WERI-Rb-1 (cell line): ENCODE results near the gene IFT22.
"Not testable (repeated sequence)": the region's sequence is repeated elsewhere in the genome, so short reads cannot be mapped to it uniquely, and the experiment has no call there.

Experiments
- DNase-seq: peaks from one replicate; pipeline ENCODE4 v3.0.0-alpha.2; 2020
- H3K27ac ChIP-seq: fragments of 250-450 bp; sonication (Bioruptor Pico); 2 replicates; pipeline ENCODE4 v1.5.1; 2020; ENCODE audit warnings: mild to moderate bottlenecking, moderate library complexity
- H3K27me3 ChIP-seq: fragments of 250-450 bp; sonication (Bioruptor Pico); 2 replicates; pipeline ENCODE4 v1.5.1; 2021; ENCODE audit warnings: mild to moderate bottlenecking, low read depth, moderate library complexity; ENCODE audit not compliant: insufficient read depth, severe bottlenecking
- H3K36me3 ChIP-seq: fragments of 250-450 bp; sonication (Bioruptor Pico); 2 replicates; pipeline ENCODE4 v1.5.1; 2020; ENCODE audit warnings: mild to moderate bottlenecking, moderate library complexity
- H3K4me3 ChIP-seq: 2 replicates; pipeline ENCODE4 v1.5.1; 2011; ENCODE audit warnings: low read depth, mild to moderate bottlenecking, control low read depth, low read length
- H3K9me3 ChIP-seq: fragments of 250-450 bp; sonication (Bioruptor Pico); 2 replicates; pipeline ENCODE4 v1.5.1; 2021; ENCODE audit warnings: mild to moderate bottlenecking, moderate library complexity; ENCODE audit not compliant: severe bottlenecking
- TF ChIP-seq, protein P1 (sequence below): IDR thresholded peaks from 2 replicates; pipeline ENCODE4 v1.5.1; 2011; ENCODE audit warnings: low read depth, mild to moderate bottlenecking, control low read depth, inconsistent platforms, low read length

The IFT22 gene

GRCh38 chr7:101363734-101364374 is 42.2 kb upstream of the IFT22 start:
- Histone ChIP-seq H3K9me3 (no peaks in the 10 kb centered on the region), H3K36me3 (no peaks in the 10 kb centered on the region), H3K27me3 (peaks cover 8% of the 10 kb centered on the region), H3K4me3 (peak overlapping the region; percentile 63), H3K27ac (peak overlapping the region; percentile 86)
- peak; percentile 66 for DNase-seq
- TF ChIP-seq, protein P1, sequence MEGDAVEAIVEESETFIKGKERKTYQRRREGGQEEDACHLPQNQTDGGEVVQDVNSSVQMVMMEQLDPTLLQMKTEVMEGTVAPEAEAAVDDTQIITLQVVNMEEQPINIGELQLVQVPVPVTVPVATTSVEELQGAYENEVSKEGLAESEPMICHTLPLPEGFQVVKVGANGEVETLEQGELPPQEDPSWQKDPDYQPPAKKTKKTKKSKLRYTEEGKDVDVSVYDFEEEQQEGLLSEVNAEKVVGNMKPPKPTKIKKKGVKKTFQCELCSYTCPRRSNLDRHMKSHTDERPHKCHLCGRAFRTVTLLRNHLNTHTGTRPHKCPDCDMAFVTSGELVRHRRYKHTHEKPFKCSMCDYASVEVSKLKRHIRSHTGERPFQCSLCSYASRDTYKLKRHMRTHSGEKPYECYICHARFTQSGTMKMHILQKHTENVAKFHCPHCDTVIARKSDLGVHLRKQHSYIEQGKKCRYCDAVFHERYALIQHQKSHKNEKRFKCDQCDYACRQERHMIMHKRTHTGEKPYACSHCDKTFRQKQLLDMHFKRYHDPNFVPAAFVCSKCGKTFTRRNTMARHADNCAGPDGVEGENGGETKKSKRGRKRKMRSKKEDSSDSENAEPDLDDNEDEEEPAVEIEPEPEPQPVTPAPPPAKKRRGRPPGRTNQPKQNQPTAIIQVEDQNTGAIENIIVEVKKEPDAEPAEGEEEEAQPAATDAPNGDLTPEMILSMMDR: peak; percentile 87

GRCh38 chr7:101363196-101363733 is 41.7 kb upstream of the IFT22 start:
- H3K4me3 ChIP-seq: peak overlapping the region; percentile 63
- TF ChIP-seq, protein P1: no peak
- H3K27ac ChIP-seq: peak overlapping the region; percentile 86
- peaks cover 8% of the 10 kb centered on the region for H3K27me3 ChIP-seq
- no peak for DNase-seq
- no peaks in the 10 kb centered on the region for H3K36me3 ChIP-seq
- no peaks in the 10 kb centered on the region for H3K9me3 ChIP-seq

GRCh38 chr7:101362334-101363195 is 41.0 kb upstream of the IFT22 start, which contains the start of gene COL26A1:
Gene COL26A1, plus strand, starts transcription at chr7:101362875. Its CDS starts 158 bp downstream, at chr7:101363033.
- peak within 1 kb of the TSS; percentile 86 for H3K27ac ChIP-seq
- peaks cover 8% of the 10 kb centered on the region for H3K27me3 ChIP-seq
- peak; percentile 61 for DNase-seq
- peak within 1 kb of the TSS; percentile 63 for H3K4me3 ChIP-seq
- TF ChIP-seq, protein P1: no peak
- no peaks in the 10 kb centered on the region for H3K36me3 ChIP-seq
- H3K9me3 ChIP-seq: no peaks in the 10 kb centered on the region

DNA sequence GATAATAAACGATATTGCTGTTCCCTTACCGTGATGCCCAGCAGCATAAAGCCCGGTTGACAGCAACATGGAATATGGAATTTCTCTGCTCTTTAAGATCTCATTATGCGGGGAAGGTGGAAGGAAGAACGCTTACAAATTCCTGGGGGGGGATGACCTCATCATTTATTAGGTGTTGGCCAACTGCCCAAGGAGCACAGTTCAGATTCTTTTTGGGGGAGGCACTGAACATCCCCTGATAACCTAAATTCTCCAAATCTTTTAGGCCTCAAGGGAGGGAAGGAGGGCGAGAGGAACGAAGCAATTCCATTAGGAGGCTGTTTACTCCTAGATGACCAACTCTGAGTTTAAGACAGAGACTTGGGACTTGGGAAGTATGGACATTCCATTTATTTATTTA is 35.8 kb upstream of the IFT22 start:
- Histone ChIP-seq H3K9me3 (no peaks in the 10 kb centered on the region), H3K36me3 (no peaks in the 10 kb centered on the region), H3K27me3 (peaks cover 4% of the 10 kb centered on the region), H3K27ac (no peak overlapping the region), H3K4me3 (no peak overlapping the region)
- TF ChIP-seq, protein P1: no peak
- no peak for DNase-seq

GRCh38 chr7:101352920-101353308 is 31.3 kb upstream of the IFT22 start:
- H3K27ac ChIP-seq: no peak overlapping the region
- TF ChIP-seq, protein P1: no peak
- no peaks in the 10 kb centered on the region for H3K9me3 ChIP-seq
- no peaks in the 10 kb centered on the region for H3K27me3 ChIP-seq
- H3K4me3 ChIP-seq: no peak overlapping the region
- no peaks in the 10 kb centered on the region for H3K36me3 ChIP-seq
- no peak for DNase-seq

- H3K27ac ChIP-seq, DNase-seq, H3K4me3 ChIP-seq, H3K9me3 ChIP-seq, H3K36me3 ChIP-seq, H3K27me3 ChIP-seq: not testable (repeated sequence)
Observed at GRCh38 chr7:101349300-101349699, 27.7 kb upstream of the IFT22 start.

DNA sequence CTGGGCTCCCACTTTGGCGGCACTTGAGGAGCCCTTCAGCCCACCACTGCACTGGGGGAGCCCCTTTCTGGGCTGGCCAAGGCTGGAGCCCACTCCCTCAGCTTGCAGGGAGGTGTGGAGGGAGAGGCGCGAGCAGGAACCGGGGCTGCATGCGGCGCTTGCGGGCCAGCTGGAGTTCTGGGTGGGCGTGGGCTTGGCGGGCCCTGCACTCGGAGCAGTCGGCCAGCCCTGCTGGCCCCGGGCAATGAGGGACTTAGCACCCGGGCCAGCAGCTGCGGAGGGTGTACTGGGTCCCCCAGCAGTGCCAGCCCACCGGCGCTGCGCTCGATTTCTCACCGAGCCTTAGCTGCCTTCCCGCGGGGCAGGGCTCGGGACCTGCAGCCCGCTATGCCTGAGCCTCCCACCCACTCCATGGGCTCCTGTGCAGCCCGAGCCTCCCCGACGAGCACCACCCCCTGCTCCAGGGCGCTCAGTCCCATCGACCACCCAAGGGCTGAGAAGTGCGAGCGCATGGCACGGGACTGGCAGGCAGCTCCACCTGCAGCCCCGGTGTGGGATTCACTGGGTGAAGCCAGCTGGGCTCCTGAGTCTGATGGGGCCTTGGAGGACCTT is 26.9 kb upstream of the IFT22 start:
- DNase-seq, H3K36me3 ChIP-seq, H3K27me3 ChIP-seq, H3K9me3 ChIP-seq, H3K4me3 ChIP-seq, H3K27ac ChIP-seq: not testable (repeated sequence)
